HEK293 (cell line): ENCODE measurements around the gene ME2.

ENCODE experiments used
- GFI1B ChIP-seq: fragments of 450-650 bp; formaldehyde crosslinking; IDR thresholded peaks from 2 replicates; pipeline ENCODE4 v1.5.1; 2016; ENCODE audit warnings: missing biosample characterization, missing genetic modification characterization
- MYNN ChIP-seq: fragments of 450-650 bp; formaldehyde crosslinking; IDR thresholded peaks from 2 replicates; pipeline ENCODE4 v1.5.1; 2016; ENCODE audit warnings: missing biosample characterization, missing genetic modification characterization, borderline replicate concordance
- PRDM1 ChIP-seq: fragments of 450-650 bp; formaldehyde crosslinking; IDR thresholded peaks from 2 replicates; pipeline ENCODE4; 2016; ENCODE audit warnings: missing biosample characterization, missing genetic modification characterization
- REPIN1 ChIP-seq: fragments of 450-650 bp; formaldehyde crosslinking; IDR thresholded peaks from 2 replicates; pipeline ENCODE4 v1.5.1; 2017; ENCODE audit warnings: missing biosample characterization, missing genetic modification characterization, low read depth
- SP7 ChIP-seq: fragments of 450-650 bp; formaldehyde crosslinking; IDR thresholded peaks from 2 replicates; pipeline ENCODE4 v1.5.1; 2016; ENCODE audit warnings: missing biosample characterization, missing genetic modification characterization
- ZBTB1 ChIP-seq: fragments of 450-650 bp; formaldehyde crosslinking; IDR thresholded peaks from 2 replicates; pipeline ENCODE4 v1.5.1; 2016; ENCODE audit warnings: missing biosample characterization, missing genetic modification characterization
- ZBTB20 ChIP-seq: fragments of 450-650 bp; formaldehyde crosslinking; IDR thresholded peaks from 2 replicates; pipeline ENCODE4 v1.5.1; 2016; ENCODE audit warnings: missing biosample characterization, missing genetic modification characterization
- ZEB2 ChIP-seq: fragments of 450-650 bp; formaldehyde crosslinking; IDR thresholded peaks from 2 replicates; pipeline ENCODE4 v1.5.1; 2016; ENCODE audit warnings: missing biosample characterization, missing genetic modification characterization
- ZFP69B ChIP-seq: fragments of 450-650 bp; formaldehyde crosslinking; IDR thresholded peaks from 2 replicates; pipeline ENCODE4 v1.5.1; 2016; ENCODE audit warnings: missing biosample characterization, missing genetic modification characterization
- ZNF19 ChIP-seq: fragments of 450-650 bp; formaldehyde crosslinking; IDR thresholded peaks from 2 replicates; pipeline ENCODE4; 2016; ENCODE audit warnings: missing biosample characterization, missing genetic modification characterization, low read depth
- ZNF221 ChIP-seq: fragments of 450-650 bp; formaldehyde crosslinking; IDR thresholded peaks from 2 replicates; pipeline ENCODE4 v1.5.1; 2017; ENCODE audit warnings: missing biosample characterization, missing genetic modification characterization, borderline replicate concordance
- ZNF24 ChIP-seq: fragments of 450-650 bp; formaldehyde crosslinking; IDR thresholded peaks from 2 replicates; pipeline ENCODE4 v1.5.1; 2016; ENCODE audit warnings: missing biosample characterization, missing genetic modification characterization
- ZNF302 ChIP-seq: fragments of 450-650 bp; formaldehyde crosslinking; IDR thresholded peaks from 2 replicates; pipeline ENCODE4 v1.5.1; 2016; ENCODE audit warnings: missing biosample characterization, missing genetic modification characterization, low read depth
- ZNF366 ChIP-seq: fragments of 450-650 bp; formaldehyde crosslinking; conservative IDR thresholded peaks from 2 replicates; pipeline ENCODE4 v1.5.1; 2016; ENCODE audit warnings: missing biosample characterization, missing genetic modification characterization
- ZNF501 ChIP-seq: fragments of 450-650 bp; formaldehyde crosslinking; IDR thresholded peaks from 2 replicates; pipeline ENCODE4 v1.5.1; 2016; ENCODE audit warnings: missing biosample characterization, missing genetic modification characterization
- ZNF654 ChIP-seq: fragments of 450-650 bp; formaldehyde crosslinking; IDR thresholded peaks from 2 replicates; pipeline ENCODE4 v1.5.1; 2016; ENCODE audit warnings: low read depth, missing biosample characterization, missing genetic modification characterization
- ZNF677 ChIP-seq: fragments of 450-650 bp; IDR thresholded peaks from 2 replicates; pipeline ENCODE4 v1.5.0; 2018; ENCODE audit warnings: missing biosample characterization, mild to moderate bottlenecking, missing genetic modification characterization, moderate library complexity
- ZNF76 ChIP-seq: fragments of 450-650 bp; formaldehyde crosslinking; IDR thresholded peaks from 2 replicates; pipeline ENCODE4; 2016; ENCODE audit warnings: low read depth, missing biosample characterization, missing genetic modification characterization, borderline replicate concordance
- TF ChIP-seq, protein P1 (sequence below): fragments of 450-650 bp; IDR thresholded peaks from 2 replicates; pipeline ENCODE4 v1.5.1; 2018; ENCODE audit warnings: missing biosample characterization, mild to moderate bottlenecking, missing genetic modification characterization
- TF ChIP-seq, protein P2 (sequence below): fragments of 450-650 bp; formaldehyde crosslinking; IDR thresholded peaks from 2 replicates; pipeline ENCODE4 v1.5.1; 2017; ENCODE audit warnings: missing biosample characterization, missing genetic modification characterization
- TF ChIP-seq, protein P3 (sequence below): fragments of 450-650 bp; formaldehyde crosslinking; IDR thresholded peaks from 2 replicates; pipeline ENCODE4 v1.5.1; 2016; ENCODE audit warnings: missing biosample characterization, missing genetic modification characterization
- TF ChIP-seq, protein P4 (sequence below): fragments of 450-650 bp; formaldehyde crosslinking; IDR thresholded peaks from 2 replicates; pipeline ENCODE4 v1.5.1; 2016; ENCODE audit warnings: missing biosample characterization, missing genetic modification characterization
- TF ChIP-seq, protein P5 (sequence below): fragments of 450-650 bp; formaldehyde crosslinking; IDR thresholded peaks from 2 replicates; pipeline ENCODE4 v1.5.1; 2016; ENCODE audit warnings: missing biosample characterization, missing genetic modification characterization, borderline replicate concordance
- TF ChIP-seq, protein P6 (sequence below): fragments of 450-650 bp; formaldehyde crosslinking; IDR thresholded peaks from 2 replicates; pipeline ENCODE4 v1.5.1; 2017; ENCODE audit warnings: missing biosample characterization, mild to moderate bottlenecking, missing genetic modification characterization, moderate library complexity

The ME2 gene

DNA sequence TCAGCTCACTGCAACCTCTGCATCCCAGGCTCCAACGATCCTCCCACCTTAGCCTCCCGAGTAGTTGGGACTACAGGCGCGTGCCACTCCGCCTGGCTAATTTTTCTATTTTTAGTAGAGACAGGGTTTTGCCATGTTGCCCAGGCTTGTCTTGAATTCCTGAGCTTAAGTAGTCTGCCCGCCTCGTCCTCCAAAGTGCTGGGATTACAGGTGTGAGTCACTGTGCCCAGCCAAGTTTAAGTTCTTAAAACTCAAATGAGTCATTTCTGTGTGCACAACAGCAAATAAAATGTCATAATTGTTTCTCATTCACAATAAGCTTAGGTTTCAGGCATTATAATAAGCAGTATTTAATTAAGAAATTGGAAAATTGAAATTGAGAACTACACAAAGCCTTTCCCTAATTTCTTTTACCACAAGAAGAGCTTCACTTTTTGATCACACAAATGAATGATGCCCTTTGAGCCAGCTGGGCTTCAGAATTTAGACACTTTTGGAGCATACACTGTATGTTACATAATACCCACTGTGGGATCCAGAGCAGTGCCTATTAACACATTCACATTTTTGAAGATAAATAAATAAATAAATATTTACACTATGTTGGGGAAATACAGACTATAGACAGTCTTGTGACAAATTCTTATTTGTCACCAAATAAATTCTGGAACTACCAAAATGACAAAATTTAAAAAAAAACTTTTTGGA, 8.6 kb upstream of the ME2 start (continued):
- TF ChIP-seq, protein P1, sequence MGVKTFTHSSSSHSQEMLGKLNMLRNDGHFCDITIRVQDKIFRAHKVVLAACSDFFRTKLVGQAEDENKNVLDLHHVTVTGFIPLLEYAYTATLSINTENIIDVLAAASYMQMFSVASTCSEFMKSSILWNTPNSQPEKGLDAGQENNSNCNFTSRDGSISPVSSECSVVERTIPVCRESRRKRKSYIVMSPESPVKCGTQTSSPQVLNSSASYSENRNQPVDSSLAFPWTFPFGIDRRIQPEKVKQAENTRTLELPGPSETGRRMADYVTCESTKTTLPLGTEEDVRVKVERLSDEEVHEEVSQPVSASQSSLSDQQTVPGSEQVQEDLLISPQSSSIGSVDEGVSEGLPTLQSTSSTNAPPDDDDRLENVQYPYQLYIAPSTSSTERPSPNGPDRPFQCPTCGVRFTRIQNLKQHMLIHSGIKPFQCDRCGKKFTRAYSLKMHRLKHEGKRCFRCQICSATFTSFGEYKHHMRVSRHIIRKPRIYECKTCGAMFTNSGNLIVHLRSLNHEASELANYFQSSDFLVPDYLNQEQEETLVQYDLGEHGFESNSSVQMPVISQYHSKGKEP, result peak; percentile 62; the same call in 1 of the 2 replicates
- TF ChIP-seq, protein P2, sequence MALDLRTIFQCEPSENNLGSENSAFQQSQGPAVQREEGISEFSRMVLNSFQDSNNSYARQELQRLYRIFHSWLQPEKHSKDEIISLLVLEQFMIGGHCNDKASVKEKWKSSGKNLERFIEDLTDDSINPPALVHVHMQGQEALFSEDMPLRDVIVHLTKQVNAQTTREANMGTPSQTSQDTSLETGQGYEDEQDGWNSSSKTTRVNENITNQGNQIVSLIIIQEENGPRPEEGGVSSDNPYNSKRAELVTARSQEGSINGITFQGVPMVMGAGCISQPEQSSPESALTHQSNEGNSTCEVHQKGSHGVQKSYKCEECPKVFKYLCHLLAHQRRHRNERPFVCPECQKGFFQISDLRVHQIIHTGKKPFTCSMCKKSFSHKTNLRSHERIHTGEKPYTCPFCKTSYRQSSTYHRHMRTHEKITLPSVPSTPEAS, result peak; percentile 7; the same call in 1 of the 2 replicates
- TF ChIP-seq ZNF677 (no peak), ZNF654 (tag by site-specific recombination) (peak; percentile 6; the same call in 1 of the 2 replicates), ZEB2 (peak; percentile 95), MYNN (tag by site-specific recombination) (no peak), ZNF24 (tag by site-specific recombination) (peak; percentile 81), ZNF19 (tag by site-specific recombination) (no peak), GFI1B (tag by site-specific recombination) (peak; percentile 63; the same call in 1 of the 2 replicates), ZFP69B (tag by site-specific recombination) (peak; percentile 68; the same call in 1 of the 2 replicates), ZNF366 (peak; percentile 97), ZNF76 (no peak; the same call in 1 of the 2 replicates), ZNF501 (tag by site-specific recombination) (peak; percentile 79), ZNF221 (tag by site-specific recombination) (no peak), ZNF302 (tag by site-specific recombination) (no peak), PRDM1 (peak; percentile 92), SP7 (peak; percentile 97), ZBTB1 (tag by site-specific recombination) (0 out of 2 replicates have a peak, but pooled peaks have one; percentile 39), REPIN1 (tag by site-specific recombination) (no peak), ZBTB20 (tag by site-specific recombination) (peak; percentile 39; the same call in 1 of the 2 replicates)
- TF ChIP-seq, protein P3, sequence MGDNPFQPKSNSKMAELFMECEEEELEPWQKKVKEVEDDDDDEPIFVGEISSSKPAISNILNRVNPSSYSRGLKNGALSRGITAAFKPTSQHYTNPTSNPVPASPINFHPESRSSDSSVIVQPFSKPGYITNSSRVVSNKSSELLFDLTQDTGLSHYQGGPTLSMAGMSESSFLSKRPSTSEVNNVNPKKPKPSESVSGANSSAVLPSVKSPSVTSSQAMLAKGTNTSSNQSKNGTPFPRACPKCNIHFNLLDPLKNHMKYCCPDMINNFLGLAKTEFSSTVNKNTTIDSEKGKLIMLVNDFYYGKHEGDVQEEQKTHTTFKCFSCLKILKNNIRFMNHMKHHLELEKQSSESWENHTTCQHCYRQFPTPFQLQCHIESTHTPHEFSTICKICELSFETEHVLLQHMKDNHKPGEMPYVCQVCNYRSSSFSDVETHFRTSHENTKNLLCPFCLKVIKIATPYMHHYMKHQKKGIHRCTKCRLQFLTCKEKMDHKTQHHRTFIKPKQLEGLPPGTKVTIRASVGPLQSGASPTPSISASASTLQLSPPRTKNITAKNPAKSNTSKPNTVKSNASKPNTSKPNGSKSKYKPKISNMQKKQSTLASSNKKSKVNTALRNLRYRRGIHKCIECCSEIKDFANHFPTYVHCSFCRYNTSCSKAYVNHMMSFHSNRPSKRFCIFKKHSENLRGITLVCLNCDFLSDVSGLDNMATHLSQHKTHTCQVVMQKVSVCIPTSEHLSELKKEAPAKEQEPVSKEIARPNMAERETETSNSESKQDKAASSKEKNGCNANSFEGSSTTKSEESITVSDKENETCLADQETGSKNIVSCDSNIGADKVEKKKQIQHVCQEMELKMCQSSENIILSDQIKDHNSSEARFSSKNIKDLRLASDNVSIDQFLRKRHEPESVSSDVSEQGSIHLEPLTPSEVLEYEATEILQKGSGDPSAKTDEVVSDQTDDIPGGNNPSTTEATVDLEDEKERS, result peak; percentile 95
- TF ChIP-seq, protein P4, sequence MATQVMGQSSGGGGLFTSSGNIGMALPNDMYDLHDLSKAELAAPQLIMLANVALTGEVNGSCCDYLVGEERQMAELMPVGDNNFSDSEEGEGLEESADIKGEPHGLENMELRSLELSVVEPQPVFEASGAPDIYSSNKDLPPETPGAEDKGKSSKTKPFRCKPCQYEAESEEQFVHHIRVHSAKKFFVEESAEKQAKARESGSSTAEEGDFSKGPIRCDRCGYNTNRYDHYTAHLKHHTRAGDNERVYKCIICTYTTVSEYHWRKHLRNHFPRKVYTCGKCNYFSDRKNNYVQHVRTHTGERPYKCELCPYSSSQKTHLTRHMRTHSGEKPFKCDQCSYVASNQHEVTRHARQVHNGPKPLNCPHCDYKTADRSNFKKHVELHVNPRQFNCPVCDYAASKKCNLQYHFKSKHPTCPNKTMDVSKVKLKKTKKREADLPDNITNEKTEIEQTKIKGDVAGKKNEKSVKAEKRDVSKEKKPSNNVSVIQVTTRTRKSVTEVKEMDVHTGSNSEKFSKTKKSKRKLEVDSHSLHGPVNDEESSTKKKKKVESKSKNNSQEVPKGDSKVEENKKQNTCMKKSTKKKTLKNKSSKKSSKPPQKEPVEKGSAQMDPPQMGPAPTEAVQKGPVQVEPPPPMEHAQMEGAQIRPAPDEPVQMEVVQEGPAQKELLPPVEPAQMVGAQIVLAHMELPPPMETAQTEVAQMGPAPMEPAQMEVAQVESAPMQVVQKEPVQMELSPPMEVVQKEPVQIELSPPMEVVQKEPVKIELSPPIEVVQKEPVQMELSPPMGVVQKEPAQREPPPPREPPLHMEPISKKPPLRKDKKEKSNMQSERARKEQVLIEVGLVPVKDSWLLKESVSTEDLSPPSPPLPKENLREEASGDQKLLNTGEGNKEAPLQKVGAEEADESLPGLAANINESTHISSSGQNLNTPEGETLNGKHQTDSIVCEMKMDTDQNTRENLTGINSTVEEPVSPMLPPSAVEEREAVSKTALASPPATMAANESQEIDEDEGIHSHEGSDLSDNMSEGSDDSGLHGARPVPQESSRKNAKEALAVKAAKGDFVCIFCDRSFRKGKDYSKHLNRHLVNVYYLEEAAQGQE (tag by site-specific recombination), result no peak
- TF ChIP-seq, protein P5, sequence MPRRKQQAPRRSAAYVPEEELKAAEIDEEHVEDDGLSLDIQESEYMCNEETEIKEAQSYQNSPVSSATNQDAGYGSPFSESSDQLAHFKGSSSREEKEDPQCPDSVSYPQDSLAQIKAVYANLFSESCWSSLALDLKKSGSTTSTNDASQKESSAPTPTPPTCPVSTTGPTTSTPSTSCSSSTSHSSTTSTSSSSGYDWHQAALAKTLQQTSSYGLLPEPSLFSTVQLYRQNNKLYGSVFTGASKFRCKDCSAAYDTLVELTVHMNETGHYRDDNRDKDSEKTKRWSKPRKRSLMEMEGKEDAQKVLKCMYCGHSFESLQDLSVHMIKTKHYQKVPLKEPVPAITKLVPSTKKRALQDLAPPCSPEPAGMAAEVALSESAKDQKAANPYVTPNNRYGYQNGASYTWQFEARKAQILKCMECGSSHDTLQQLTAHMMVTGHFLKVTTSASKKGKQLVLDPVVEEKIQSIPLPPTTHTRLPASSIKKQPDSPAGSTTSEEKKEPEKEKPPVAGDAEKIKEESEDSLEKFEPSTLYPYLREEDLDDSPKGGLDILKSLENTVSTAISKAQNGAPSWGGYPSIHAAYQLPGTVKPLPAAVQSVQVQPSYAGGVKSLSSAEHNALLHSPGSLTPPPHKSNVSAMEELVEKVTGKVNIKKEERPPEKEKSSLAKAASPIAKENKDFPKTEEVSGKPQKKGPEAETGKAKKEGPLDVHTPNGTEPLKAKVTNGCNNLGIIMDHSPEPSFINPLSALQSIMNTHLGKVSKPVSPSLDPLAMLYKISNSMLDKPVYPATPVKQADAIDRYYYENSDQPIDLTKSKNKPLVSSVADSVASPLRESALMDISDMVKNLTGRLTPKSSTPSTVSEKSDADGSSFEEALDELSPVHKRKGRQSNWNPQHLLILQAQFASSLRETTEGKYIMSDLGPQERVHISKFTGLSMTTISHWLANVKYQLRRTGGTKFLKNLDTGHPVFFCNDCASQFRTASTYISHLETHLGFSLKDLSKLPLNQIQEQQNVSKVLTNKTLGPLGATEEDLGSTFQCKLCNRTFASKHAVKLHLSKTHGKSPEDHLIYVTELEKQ (tag by site-specific recombination), result peak; percentile 94
- TF ChIP-seq, protein P6, sequence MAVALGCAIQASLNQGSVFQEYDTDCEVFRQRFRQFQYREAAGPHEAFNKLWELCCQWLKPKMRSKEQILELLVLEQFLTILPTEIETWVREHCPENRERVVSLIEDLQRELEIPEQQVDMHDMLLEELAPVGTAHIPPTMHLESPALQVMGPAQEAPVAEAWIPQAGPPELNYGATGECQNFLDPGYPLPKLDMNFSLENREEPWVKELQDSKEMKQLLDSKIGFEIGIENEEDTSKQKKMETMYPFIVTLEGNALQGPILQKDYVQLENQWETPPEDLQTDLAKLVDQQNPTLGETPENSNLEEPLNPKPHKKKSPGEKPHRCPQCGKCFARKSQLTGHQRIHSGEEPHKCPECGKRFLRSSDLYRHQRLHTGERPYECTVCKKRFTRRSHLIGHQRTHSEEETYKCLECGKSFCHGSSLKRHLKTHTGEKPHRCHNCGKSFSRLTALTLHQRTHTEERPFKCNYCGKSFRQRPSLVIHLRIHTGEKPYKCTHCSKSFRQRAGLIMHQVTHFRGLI (tag by site-specific recombination), result peak; percentile 82; the same call in 1 of the 2 replicates
